CD1c-positive myeloid dendritic cell (primary cell): ENCODE data around the gene CLDN7.
A peak's percentile ranks its signal among the peaks of the same experiment; 100 is the strongest.

Experiments used
- DNase-seq: peaks from one replicate; pipeline ENCODE4 v3.0.0-alpha.2; 2016; ENCODE audit errors: extremely low spot score

CLDN7 gene

GRCh38 chr17:7285679-7286078, 23.4 kb upstream of the CLDN7 start:
- no peak for DNase-seq

GRCh38 chr17:7284911-7285310, 22.6 kb upstream of the CLDN7 start:
- DNase-seq, result no peak

- DNase-seq, result peak; percentile 63
Measured at GRCh38 chr17:7283471-7284216, 21.4 kb upstream of the CLDN7 start.

GRCh38 chr17:7282752-7283321, 20.6 kb upstream of the CLDN7 start:
- DNase-seq, result peak; percentile 17

GRCh38 chr17:7281953-7282751, 19.9 kb upstream of the CLDN7 start:
- DNase-seq, result no peak

GRCh38 chr17:7281074-7281952, 19.0 kb upstream of the CLDN7 start, which contains the start of gene SLC2A4:
SLC2A4 (plus strand) TSS chr17:7281718; CDS start chr17:7281935, 217 bp downstream.
- DNase-seq, result peak; percentile 94

GRCh38 chr17:7280519-7281073, 18.3 kb upstream of the CLDN7 start:
- DNase-seq, result peak; percentile 84

- DNase-seq, result no peak
Measured at GRCh38 chr17:7279448-7279847, 17.2 kb upstream of the CLDN7 start.

- no peak for DNase-seq
Measured at GRCh38 chr17:7266784-7267183, 4.5 kb upstream of the CLDN7 start.

GRCh38 chr17:7263801-7264078, 1.5 kb upstream of the CLDN7 start:
- no peak for DNase-seq

GRCh38 chr17:7262935-7263800, 890 bp upstream of the CLDN7 start:
- DNase-seq, result peak; percentile 45

GRCh38 chr17:7261379-7262191, 693 bp downstream of the CLDN7 start:
- no peak for DNase-seq

- DNase-seq, result no peak
Measured at GRCh38 chr17:7260651-7261378, 1.5 kb downstream of the CLDN7 start.

- DNase-seq, result no peak
Measured at GRCh38 chr17:7260151-7260550, 2.1 kb downstream of the CLDN7 start.

- DNase-seq, result no peak
Measured at GRCh38 chr17:7259555-7259889, 2.8 kb downstream of the CLDN7 start.

GRCh38 chr17:7258731-7259554, 3.3 kb downstream of the CLDN7 start:
- peak; percentile 83 for DNase-seq

- DNase-seq, result no peak
Measured at GRCh38 chr17:7256766-7257456, 5.4 kb downstream of the CLDN7 start.

- no peak for DNase-seq
Measured at GRCh38 chr17:7254511-7254910, 7.8 kb downstream of the CLDN7 start.
